Measurements from ENCODE around the gene PRAMEF26. TPM values are rescaled to one million over a fixed set of nuclear protein-coding genes. Genes with fewer than 3 reads are reported as not detected.
"Not testable (repeated sequence)": the region's sequence is repeated elsewhere in the genome, so short reads cannot be mapped to it uniquely, and the experiment has no call there.

PRAMEF26 gene
- total RNA-seq (2022) (not detected in 2 replicates), Bru-seq, nascent RNA (not detected), BruChase-seq, experiment 1, labeled RNA remaining after a 6-hour chase (not detected), BruChase-seq, experiment 2, labeled RNA remaining after a 2-hour chase (not detected)
- long read RNA-seq, result 0 reads

GRCh38 chr1:13155909-13156308, at the start of gene PRAMEF26:
Gene PRAMEF26, minus strand, starts transcription at chr1:13156009. Its CDS starts 2,914 bp downstream, at chr1:13153095.
- H3K4me3 Mint-ChIP-seq (ENCODE audit: unreplicated experiment); CTCF ChIA-PET; H3K9me3 Mint-ChIP-seq (ENCODE audit: unreplicated experiment); POLR2A ChIA-PET; BruUV-seq (replicated peaks); H3K4me1 Mint-ChIP-seq (ENCODE audit: insufficient read depth, unreplicated experiment); intact Hi-C loops (cut with micrococcal nuclease); H3K27ac Mint-ChIP-seq (ENCODE audit: low read depth, unreplicated experiment); H3K27me3 Mint-ChIP-seq (ENCODE audit: insufficient read depth, unreplicated experiment); DNase-seq (ENCODE audit: unreplicated experiment); H3K36me3 Mint-ChIP-seq (ENCODE audit: insufficient read depth, unreplicated experiment): not testable (repeated sequence)

GRCh38 chr1:13201309-13201708, 45.5 kb upstream of the PRAMEF26 start, which contains the start of gene PRAMEF13:
Gene PRAMEF13, minus strand, starts transcription at chr1:13201409. Its CDS starts 1,820 bp downstream, at chr1:13199589.
- BruUV-seq (replicated peaks); H3K9me3 Mint-ChIP-seq (ENCODE audit: unreplicated experiment); intact Hi-C loops (cut with micrococcal nuclease); H3K4me3 Mint-ChIP-seq (ENCODE audit: unreplicated experiment); CTCF ChIA-PET; H3K27me3 Mint-ChIP-seq (ENCODE audit: insufficient read depth, unreplicated experiment); POLR2A ChIA-PET; H3K36me3 Mint-ChIP-seq (ENCODE audit: insufficient read depth, unreplicated experiment); H3K27ac Mint-ChIP-seq (ENCODE audit: low read depth, unreplicated experiment); DNase-seq (ENCODE audit: unreplicated experiment); H3K4me1 Mint-ChIP-seq (ENCODE audit: insufficient read depth, unreplicated experiment): not testable (repeated sequence)

GRCh38 chr1:13171548-13171947, 15.7 kb upstream of the PRAMEF26 start, which contains the start of gene PRAMEF9:
Gene PRAMEF9, plus strand, starts transcription at chr1:13171848. Its CDS starts 3,433 bp downstream, at chr1:13175281.
- H3K4me3 Mint-ChIP-seq (ENCODE audit: unreplicated experiment); H3K36me3 Mint-ChIP-seq (ENCODE audit: insufficient read depth, unreplicated experiment); H3K9me3 Mint-ChIP-seq (ENCODE audit: unreplicated experiment); H3K27me3 Mint-ChIP-seq (ENCODE audit: insufficient read depth, unreplicated experiment); H3K4me1 Mint-ChIP-seq (ENCODE audit: insufficient read depth, unreplicated experiment); intact Hi-C loops (cut with micrococcal nuclease); POLR2A ChIA-PET; BruUV-seq (replicated peaks); DNase-seq (ENCODE audit: unreplicated experiment); CTCF ChIA-PET; H3K27ac Mint-ChIP-seq (ENCODE audit: low read depth, unreplicated experiment): not testable (repeated sequence)

GRCh38 chr1:13165531-13165930, 9.7 kb upstream of the PRAMEF26 start, which contains the start of gene HNRNPCL4:
Gene HNRNPCL4, minus strand, starts transcription at chr1:13165631. Its CDS starts 164 bp downstream, at chr1:13165467.
- H3K4me1 Mint-ChIP-seq (ENCODE audit: insufficient read depth, unreplicated experiment); BruUV-seq (replicated peaks); DNase-seq (ENCODE audit: unreplicated experiment); CTCF ChIA-PET; POLR2A ChIA-PET; H3K9me3 Mint-ChIP-seq (ENCODE audit: unreplicated experiment); H3K27me3 Mint-ChIP-seq (ENCODE audit: insufficient read depth, unreplicated experiment); H3K4me3 Mint-ChIP-seq (ENCODE audit: unreplicated experiment); H3K36me3 Mint-ChIP-seq (ENCODE audit: insufficient read depth, unreplicated experiment); H3K27ac Mint-ChIP-seq (ENCODE audit: low read depth, unreplicated experiment); intact Hi-C loops (cut with micrococcal nuclease): not testable (repeated sequence)

- H3K36me3 Mint-ChIP-seq (ENCODE audit: insufficient read depth, unreplicated experiment); CTCF ChIA-PET; BruUV-seq (replicated peaks); H3K4me1 Mint-ChIP-seq (ENCODE audit: insufficient read depth, unreplicated experiment); H3K4me3 Mint-ChIP-seq (ENCODE audit: unreplicated experiment); H3K27ac Mint-ChIP-seq (ENCODE audit: low read depth, unreplicated experiment); DNase-seq (ENCODE audit: unreplicated experiment); POLR2A ChIA-PET; H3K9me3 Mint-ChIP-seq (ENCODE audit: unreplicated experiment); intact Hi-C loops (cut with micrococcal nuclease): not testable (repeated sequence)
- peaks cover 72% of the 10 kb centered on the region for H3K27me3 Mint-ChIP-seq (ENCODE audit: insufficient read depth, unreplicated experiment)
Measured at GRCh38 chr1:13116754-13117153, 39.1 kb downstream of the PRAMEF26 start, which contains the start of gene HNRNPCL2. Gene HNRNPCL2, minus strand, starts transcription at chr1:13116854. Its CDS starts 454 bp downstream, at chr1:13116400.

Other genes with a start within 250 kb of the PRAMEF26 start
- gene PRAMEF7, start 239.4 kb downstream of the PRAMEF26 start, total RNA-seq (2022), result not detected in 2 replicates
- gene PRAMEF6, start 208.4 kb downstream of the PRAMEF26 start, total RNA-seq (2022), result not detected in 2 replicates
- not detected in 2 replicates for gene PRAMEF27, start 99.4 kb downstream of the PRAMEF26 start, total RNA-seq (2022)
- gene HNRNPCL3, start 95.2 kb downstream of the PRAMEF26 start, total RNA-seq (2022), result not detected in 2 replicates
- not detected in 2 replicates for gene PRAMEF25, start 85.2 kb downstream of the PRAMEF26 start, total RNA-seq (2022)
- not detected in 2 replicates for gene HNRNPCL2, start 39.2 kb downstream of the PRAMEF26 start, total RNA-seq (2022)
- not detected in 2 replicates for gene HNRNPCL4, start 9.6 kb upstream of the PRAMEF26 start, total RNA-seq (2022)
- gene PRAMEF9, start 15.8 kb upstream of the PRAMEF26 start, total RNA-seq (2022), result not detected in 2 replicates
- gene PRAMEF13, start 45.4 kb upstream of the PRAMEF26 start, total RNA-seq (2022), result not detected in 2 replicates
- gene PRAMEF18, start 70.1 kb upstream of the PRAMEF26 start, total RNA-seq (2022), result not detected in 2 replicates
- not detected in 2 replicates for gene PRAMEF5, start 98.2 kb upstream of the PRAMEF26 start, total RNA-seq (2022)
- gene PRAMEF8, start 129.1 kb upstream of the PRAMEF26 start, total RNA-seq (2022), result not detected in 2 replicates
- gene PRAMEF33, start 147.5 kb upstream of the PRAMEF26 start, total RNA-seq (2022), result not detected in 2 replicates
- not detected in 2 replicates for gene PRAMEF15, start 159.6 kb upstream of the PRAMEF26 start, total RNA-seq (2022)
- gene PRAMEF14, start 191.1 kb upstream of the PRAMEF26 start, total RNA-seq (2022), result not detected in 2 replicates
- gene PRAMEF19, start 215.9 kb upstream of the PRAMEF26 start, total RNA-seq (2022), result not detected in 2 replicates
- gene PRAMEF17, start 233.6 kb upstream of the PRAMEF26 start, total RNA-seq (2022), result not detected in 2 replicates